Mucosa of descending colon (tissue), 3 donors: ENCODE data around the gene SPRED1. TPM values are rescaled to one million over a fixed set of nuclear protein-coding genes. Genes with fewer than 3 reads are reported as not detected.
A peak's percentile ranks its signal among the peaks of the same experiment; 100 is the strongest.

Experiments
- ATAC-seq: fragments of 200-7000 bp; cut with Tn5 transposase; one replicate; pipeline ENCODE4 v1.9.1; 2020; ENCODE audit warnings: mild to moderate bottlenecking, moderate library complexity
- DNase-seq, 3 donors: peaks; one replicate each; pipeline ENCODE4 v3.0.0-alpha.2; 2020
- H3K36me3 ChIP-seq: fragments of 200-600 bp; one replicate; pipeline ENCODE4 v1.8.0; 2021; ENCODE audit warnings: low read depth, mild to moderate bottlenecking
- H3K4me1 ChIP-seq: fragments of 200-600 bp; one replicate; pipeline ENCODE4 v1.8.0; 2021; ENCODE audit warnings: low read depth, mild to moderate bottlenecking
- H3K4me3 ChIP-seq: fragments of 200-600 bp; one replicate; pipeline ENCODE4 v1.8.0; 2021; ENCODE audit warnings: mild to moderate bottlenecking
- H3K9me3 ChIP-seq: fragments of 200-600 bp; one replicate; pipeline ENCODE4 v1.8.0; 2021; ENCODE audit warnings: mild to moderate bottlenecking
- intact Hi-C, 2 donors: fragments of 100-400 bp; cut with DNase I in 1 of 2; cut with micrococcal nuclease in 1 of 2; formaldehyde crosslinking; loops; one replicate each; pipeline versions ENCODE4 v1.11.0 to v1.11.1; 2022; cut with DNase I, micrococcal nuclease
- long read RNA-seq, 2 donors: library from polyadenylated mRNA; unstranded; transcript quantifications; one replicate each; pipeline ENCODE4 v2.0.0, GENCODE V29; 2019 to 2021
- total RNA-seq, 3 donors: library from RNA; stranded (reverse); fragmentation: NEBNext Ultra II Directional in 2 of 3; extraction: Animal tissue kit (Norgen Biotek cat#: 25700) in 2 of 3; gene quantifications; one replicate each; pipeline versions ENCODE4 v1.2.1 to v1.2.4, GENCODE V29; 2021 to 2023
- TF ChIP-seq, protein P1 (sequence below): fragments of 200-600 bp; IDR thresholded peaks from one replicate; pipeline ENCODE4 v1.8.0; 2022; ENCODE audit warnings: antibody characterized with exemption, mild to moderate bottlenecking
- donor health status: DM: no; HTN: no; CAD: no; lungs with moderate emphysema.
- donor health status: DM: no; HTN: no; CAD: no.
- donor health status: DM: no; HTN: yes; CAD: no.

Gene SPRED1
- total RNA-seq, result 10 to 100 TPM; 19.6 to 25.5 (median 23.1) TPM
- long read RNA-seq, donor 1, full-length matches to known transcripts, result 19 of 24 reads
- long read RNA-seq, donor 1, partial matches to known transcripts, result 3 of 24 reads
- long read RNA-seq, donor 1, other reads (novel, unspliced or antisense), result 2 of 24 reads
- long read RNA-seq, donor 2, full-length matches to known transcripts, result 3 of 6 reads
- long read RNA-seq, donor 2, partial matches to known transcripts, result 0 of 6 reads
- long read RNA-seq, donor 2, other reads (novel, unspliced or antisense), result 3 of 6 reads

GRCh38 chr15:38252481-38253350 is at the start of gene SPRED1:
SPRED1 (plus strand) TSS chr15:38252836; CDS start chr15:38253186, 350 bp downstream.
- peak; percentile 77 to 85 (median 83) for DNase-seq
- intact Hi-C loops, result loop anchor here in 1 of 2 donors (5.0 kb wide), 1 partner anchor 185 kb away; no protein-coding TSS in a partner anchor
- Histone ChIP-seq H3K36me3 (no peaks in the 10 kb centered on the region), H3K9me3 (no peaks in the 10 kb centered on the region), H3K4me1 (peaks cover 4% of the 10 kb centered on the region), H3K4me3 (peak within 1 kb of the TSS; percentile 81)
- peak; percentile 70 for ATAC-seq
- TF ChIP-seq, protein P1, sequence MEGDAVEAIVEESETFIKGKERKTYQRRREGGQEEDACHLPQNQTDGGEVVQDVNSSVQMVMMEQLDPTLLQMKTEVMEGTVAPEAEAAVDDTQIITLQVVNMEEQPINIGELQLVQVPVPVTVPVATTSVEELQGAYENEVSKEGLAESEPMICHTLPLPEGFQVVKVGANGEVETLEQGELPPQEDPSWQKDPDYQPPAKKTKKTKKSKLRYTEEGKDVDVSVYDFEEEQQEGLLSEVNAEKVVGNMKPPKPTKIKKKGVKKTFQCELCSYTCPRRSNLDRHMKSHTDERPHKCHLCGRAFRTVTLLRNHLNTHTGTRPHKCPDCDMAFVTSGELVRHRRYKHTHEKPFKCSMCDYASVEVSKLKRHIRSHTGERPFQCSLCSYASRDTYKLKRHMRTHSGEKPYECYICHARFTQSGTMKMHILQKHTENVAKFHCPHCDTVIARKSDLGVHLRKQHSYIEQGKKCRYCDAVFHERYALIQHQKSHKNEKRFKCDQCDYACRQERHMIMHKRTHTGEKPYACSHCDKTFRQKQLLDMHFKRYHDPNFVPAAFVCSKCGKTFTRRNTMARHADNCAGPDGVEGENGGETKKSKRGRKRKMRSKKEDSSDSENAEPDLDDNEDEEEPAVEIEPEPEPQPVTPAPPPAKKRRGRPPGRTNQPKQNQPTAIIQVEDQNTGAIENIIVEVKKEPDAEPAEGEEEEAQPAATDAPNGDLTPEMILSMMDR, result no peak

- Histone ChIP-seq H3K9me3 (no peaks in the 10 kb centered on the region), H3K4me3 (no peak overlapping the region), H3K36me3 (no peaks in the 10 kb centered on the region), H3K4me1 (peaks cover 9% of the 10 kb centered on the region)
- no peak for DNase-seq
- ATAC-seq, result peak; percentile 80
- intact Hi-C loops, result no loop called here
- TF ChIP-seq, protein P1, result no peak
Observed at GRCh38 chr15:38205526-38206272, 46.9 kb upstream of the SPRED1 start.

- no peaks in the 10 kb centered on the region for H3K36me3 ChIP-seq
- TF ChIP-seq, protein P1, result no peak
- no peak overlapping the region for H3K4me3 ChIP-seq
- no peaks in the 10 kb centered on the region for H3K9me3 ChIP-seq
- intact Hi-C loops, result no loop called here
- DNase-seq (no peak), ATAC-seq (no peak)
- H3K4me1 ChIP-seq, result peaks cover 16% of the 10 kb centered on the region
Observed at GRCh38 chr15:38207621-38208020, 45.0 kb upstream of the SPRED1 start.

DNA sequence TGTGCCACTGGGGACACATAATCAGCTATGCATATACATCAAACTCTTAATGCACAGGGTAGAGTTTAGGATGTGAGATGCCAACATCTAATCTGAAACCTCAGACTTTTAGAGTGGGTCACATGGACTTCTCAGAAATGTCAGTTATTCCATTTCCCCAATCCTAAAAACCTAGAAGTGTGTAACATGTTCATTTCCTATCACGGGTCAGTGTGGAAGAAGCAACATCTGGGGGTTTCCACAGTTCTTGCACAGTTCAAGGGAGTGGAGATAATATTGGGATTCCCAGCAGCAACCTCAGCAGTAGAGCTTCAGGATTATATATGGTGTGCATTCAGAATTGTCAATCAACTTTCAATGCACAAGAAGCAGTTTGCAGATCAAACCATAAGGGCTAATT is 44.4 kb upstream of the SPRED1 start:
- H3K4me3 ChIP-seq, result no peak overlapping the region
- TF ChIP-seq, protein P1, result no peak
- H3K36me3 ChIP-seq, result no peaks in the 10 kb centered on the region
- ATAC-seq, result no peak
- intact Hi-C loops, result no loop called here
- H3K4me1 ChIP-seq, result peaks cover 22% of the 10 kb centered on the region
- H3K9me3 ChIP-seq, result no peaks in the 10 kb centered on the region
- no peak for DNase-seq

- DNase-seq (no peak), ATAC-seq (no peak)
- Histone ChIP-seq H3K4me1 (peaks cover 24% of the 10 kb centered on the region), H3K9me3 (no peaks in the 10 kb centered on the region), H3K4me3 (no peak overlapping the region), H3K36me3 (no peaks in the 10 kb centered on the region)
- intact Hi-C loops, result no loop called here
- TF ChIP-seq, protein P1, result no peak
Observed at GRCh38 chr15:38208779-38209178, 43.9 kb upstream of the SPRED1 start.
